Fibroblast of gingiva (primary cell): ENCODE data around the gene LRFN3.
"Not testable (repeated sequence)": the region's sequence is repeated elsewhere in the genome, so short reads cannot be mapped to it uniquely, and the experiment has no call there.

ENCODE experiments used
- DNase-seq: peaks from one replicate; pipeline ENCODE4 v3.0.0-alpha.2; 2011; ENCODE audit warnings: low read depth

Gene LRFN3

GRCh38 chr19:35977446-35978222 lies 41.5 kb downstream of the LRFN3 start:
- DNase-seq = no peak

- no peak for DNase-seq
Observed at GRCh38 chr19:35978271-35978670, 42.1 kb downstream of the LRFN3 start.

- DNase-seq = no peak
Observed at GRCh38 chr19:35978832-35979365, 42.7 kb downstream of the LRFN3 start.

- not testable (repeated sequence) for DNase-seq
Observed at GRCh38 chr19:35980997-35981396, 44.8 kb downstream of the LRFN3 start.

- DNase-seq = no peak
Observed at GRCh38 chr19:35983177-35983576, 47.0 kb downstream of the LRFN3 start.

GRCh38 chr19:35986111-35986510 lies 49.9 kb downstream of the LRFN3 start:
- no peak for DNase-seq

- no peak for DNase-seq
Observed at GRCh38 chr19:35986664-35987570, 50.7 kb downstream of the LRFN3 start.

GRCh38 chr19:35987571-35987896 lies 51.4 kb downstream of the LRFN3 start:
- no peak for DNase-seq

- DNase-seq = no peak
Observed at GRCh38 chr19:35988824-35989223, 52.6 kb downstream of the LRFN3 start.

GRCh38 chr19:35990156-35990555 lies 54.0 kb downstream of the LRFN3 start:
- no peak for DNase-seq

GRCh38 chr19:35990771-35991730 lies 54.9 kb downstream of the LRFN3 start:
- DNase-seq = no peak

- no peak for DNase-seq
Observed at GRCh38 chr19:35991731-35992450, 55.7 kb downstream of the LRFN3 start.

- no peak for DNase-seq
Observed at GRCh38 chr19:35992907-35993765, 57.0 kb downstream of the LRFN3 start.

- DNase-seq = no peak
Observed at GRCh38 chr19:35993923-35994598, 57.9 kb downstream of the LRFN3 start.
